Measurements from ENCODE around the gene PHC3.

PHC3 gene

GRCh38 chr3:170075441-170076091 is 106.0 kb downstream of the PHC3 start:
- DNase-seq, result no peak

- DNase-seq, result no peak
Measured at GRCh38 chr3:170064108-170064507, 117.4 kb downstream of the PHC3 start.

GRCh38 chr3:170063691-170064090 is 117.8 kb downstream of the PHC3 start:
- no peak for DNase-seq

- DNase-seq, result no peak
Measured at GRCh38 chr3:170062769-170063168, 118.8 kb downstream of the PHC3 start.

- DNase-seq, result no peak
Measured at GRCh38 chr3:170062068-170062467, 119.5 kb downstream of the PHC3 start.

GRCh38 chr3:170059447-170059846 is 122.1 kb downstream of the PHC3 start:
- DNase-seq, result no peak

- no peak for DNase-seq
Measured at GRCh38 chr3:170058127-170058526, 123.4 kb downstream of the PHC3 start.

- DNase-seq, result no peak
Measured at GRCh38 chr3:170057550-170057949, 124.0 kb downstream of the PHC3 start.

- no peak for DNase-seq
Measured at GRCh38 chr3:170056710-170057454, 124.7 kb downstream of the PHC3 start.

GRCh38 chr3:170055209-170055608 is 126.3 kb downstream of the PHC3 start:
- no peak for DNase-seq

- DNase-seq, result no peak
Measured at GRCh38 chr3:170054204-170054603, 127.3 kb downstream of the PHC3 start.

GRCh38 chr3:170052398-170052797 is 129.1 kb downstream of the PHC3 start:
- DNase-seq, result no peak

- DNase-seq, result no peak
Measured at GRCh38 chr3:170050753-170051152, 130.8 kb downstream of the PHC3 start.

GRCh38 chr3:170049146-170050000 is 132.2 kb downstream of the PHC3 start:
- DNase-seq, result no peak

- no peak for DNase-seq
Measured at GRCh38 chr3:170047133-170047404, 134.5 kb downstream of the PHC3 start.

- DNase-seq, result no peak
Measured at GRCh38 chr3:170046269-170047132, 135.0 kb downstream of the PHC3 start.

- DNase-seq, result no peak
Measured at GRCh38 chr3:170044795-170045244, 136.7 kb downstream of the PHC3 start.

GRCh38 chr3:170044271-170044670 is 137.3 kb downstream of the PHC3 start:
- no peak for DNase-seq

- no peak for DNase-seq
Measured at GRCh38 chr3:170043506-170043905, 138.0 kb downstream of the PHC3 start.

GRCh38 chr3:170040418-170040817 is 141.1 kb downstream of the PHC3 start:
- no peak for DNase-seq

- DNase-seq, result peak; percentile 16
Measured at GRCh38 chr3:170038434-170039110, 143.0 kb downstream of the PHC3 start.

Measured in stimulated activated CD4-positive, alpha-beta T cell treated with anti-CD3 and anti-CD28 coated beads, Interleukin-12 subunit alpha, Interleukin-12 subunit beta, amount 100 ng/mL, for 4 hours (primary cell).